ENCODE results near the gene CIRBP.

DNA sequence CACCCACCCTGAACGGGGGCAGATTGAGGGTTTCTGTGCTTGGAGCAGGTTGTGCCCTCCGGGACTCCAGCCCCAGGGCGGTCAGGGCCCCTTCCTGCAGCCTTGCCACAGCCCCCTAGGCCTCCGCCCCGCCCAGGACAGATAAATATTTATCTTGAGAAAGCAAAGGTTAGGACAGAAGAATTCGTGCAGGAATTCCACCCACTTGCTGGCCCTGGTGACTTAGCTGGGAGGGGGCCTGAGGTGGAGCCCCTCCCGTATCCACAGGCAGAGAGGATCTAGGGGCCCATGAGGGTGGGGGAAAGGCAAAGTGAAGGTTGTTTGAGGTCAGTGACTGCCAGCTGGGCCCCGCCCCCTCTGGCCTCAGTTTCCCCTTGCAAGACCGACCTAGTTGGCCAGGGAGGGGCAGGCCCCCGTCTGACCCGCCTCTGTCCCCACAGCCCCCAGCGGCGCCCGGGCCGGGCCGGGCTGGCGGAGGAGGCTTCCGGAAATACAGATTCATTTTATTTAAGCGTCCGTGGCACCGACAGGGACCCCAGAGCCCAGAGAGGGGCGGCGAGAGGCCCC lies 15.5 kb upstream of the CIRBP start:
- TF ChIP-seq CTCF (conservative IDR thresholded peaks at IDR 0.05; ENCODE audit: low read length) (no peak), EZH2phosphoT487 (IDR thresholded peaks at IDR 0.05; ENCODE audit: borderline replicate concordance, low read depth, low read length) (no peak)

All from OCI-LY7 (cell line).